ENCODE results near the gene LSS. TPM values are rescaled to one million over a fixed set of nuclear protein-coding genes. Genes with fewer than 3 reads are reported as not detected.
A peak's percentile ranks its signal among the peaks of the same experiment; 100 is the strongest.
"Not testable (repeated sequence)": the region's sequence is repeated elsewhere in the genome, so short reads cannot be mapped to it uniquely, and the experiment has no call there.

Gene LSS
- total RNA-seq, 1 donor from 2014 or later = 83.2 TPM

GRCh38 chr21:46171585-46171984 is 57.0 kb downstream of the LSS start:
- Histone ChIP-seq H4K20me1 (ENCODE audit: insufficient read depth, low read length) (peaks cover 7% of the 10 kb centered on the region), H3K27ac (ENCODE audit: low read depth, low read length) (no peak overlapping the region), H3K4me3 (ENCODE audit: insufficient read depth, low read depth, low read length) (no peak overlapping the region), H3K27me3 (ENCODE audit: insufficient read depth, low read length) (no peaks in the 10 kb centered on the region), H3K36me3 (ENCODE audit: insufficient read depth, low read length) (no peaks in the 10 kb centered on the region), H3K4me1 (ENCODE audit: insufficient read depth, low read length) (no peaks in the 10 kb centered on the region), H3K9ac (ENCODE audit: low read length) (no peak overlapping the region), H3K79me2 (ENCODE audit: insufficient read depth, low read length) (no peaks in the 10 kb centered on the region), H2AFZ (ENCODE audit: low read depth, low read length) (no peak overlapping the region), H3K9me3 (ENCODE audit: insufficient read depth, low read depth, low read length) (peaks cover 3% of the 10 kb centered on the region), H3K4me2 (ENCODE audit: low read length) (no peak overlapping the region)
- H3K27ac Mint-ChIP-seq (ENCODE audit: unreplicated experiment) = no peak overlapping the region
- no peak for TF ChIP-seq EZH2 (IDR thresholded peaks at IDR 0.05; ENCODE audit: insufficient read depth, low read length)
- TF ChIP-seq CTCF (IDR thresholded peaks at IDR 0.05; ENCODE audit: insufficient read depth, low read depth, low read length) = no peak
- FAIRE-seq = no peak
- peaks cover 21% of the 10 kb centered on the region for H3K9me3 Mint-ChIP-seq (ENCODE audit: unreplicated experiment)
- no peaks in the 10 kb centered on the region for H3K4me1 Mint-ChIP-seq (ENCODE audit: low read depth, unreplicated experiment)
- H3K36me3 Mint-ChIP-seq (ENCODE audit: low read depth, unreplicated experiment) = peaks cover 13% of the 10 kb centered on the region
- peaks cover 2% of the 10 kb centered on the region for H3K27me3 Mint-ChIP-seq (ENCODE audit: low read depth, unreplicated experiment)
- DNase-seq (ENCODE audit: low read depth) = no peak
- no peak overlapping the region for H3K4me3 Mint-ChIP-seq (ENCODE audit: unreplicated experiment)

GRCh38 chr21:46170436-46171193 is 58.0 kb downstream of the LSS start:
- not testable (repeated sequence) for H3K27me3 Mint-ChIP-seq (ENCODE audit: low read depth, unreplicated experiment); H3K4me1 Mint-ChIP-seq (ENCODE audit: low read depth, unreplicated experiment); H4K20me1 ChIP-seq (ENCODE audit: insufficient read depth, low read length); H3K9ac ChIP-seq (ENCODE audit: low read length); DNase-seq (ENCODE audit: low read depth); H3K9me3 ChIP-seq (ENCODE audit: insufficient read depth, low read depth, low read length); H3K79me2 ChIP-seq (ENCODE audit: insufficient read depth, low read length); H3K4me1 ChIP-seq (ENCODE audit: insufficient read depth, low read length); H3K4me3 Mint-ChIP-seq (ENCODE audit: unreplicated experiment); H3K4me2 ChIP-seq (ENCODE audit: low read length); H3K27me3 ChIP-seq (ENCODE audit: insufficient read depth, low read length); H2AFZ ChIP-seq (ENCODE audit: low read depth, low read length); H3K4me3 ChIP-seq (ENCODE audit: insufficient read depth, low read depth, low read length); H3K27ac ChIP-seq (ENCODE audit: low read depth, low read length); H3K36me3 ChIP-seq (ENCODE audit: insufficient read depth, low read length); FAIRE-seq
- Mint-ChIP-seq H3K36me3 (ENCODE audit: low read depth, unreplicated experiment) (peaks cover 13% of the 10 kb centered on the region), H3K9me3 (ENCODE audit: unreplicated experiment) (peaks cover 16% of the 10 kb centered on the region), H3K27ac (ENCODE audit: unreplicated experiment) (peak overlapping the region; percentile 53)

- Histone ChIP-seq H3K9ac (ENCODE audit: low read length) (no peak overlapping the region), H3K27ac (ENCODE audit: low read depth, low read length) (no peak overlapping the region), H2AFZ (ENCODE audit: low read depth, low read length) (no peak overlapping the region), H3K79me2 (ENCODE audit: insufficient read depth, low read length) (no peaks in the 10 kb centered on the region), H3K4me2 (ENCODE audit: low read length) (no peak overlapping the region), H4K20me1 (ENCODE audit: insufficient read depth, low read length) (peaks cover 4% of the 10 kb centered on the region), H3K27me3 (ENCODE audit: insufficient read depth, low read length) (no peaks in the 10 kb centered on the region), H3K4me1 (ENCODE audit: insufficient read depth, low read length) (no peaks in the 10 kb centered on the region), H3K4me3 (ENCODE audit: insufficient read depth, low read depth, low read length) (no peak overlapping the region), H3K9me3 (ENCODE audit: insufficient read depth, low read depth, low read length) (peaks cover 2% of the 10 kb centered on the region), H3K36me3 (ENCODE audit: insufficient read depth, low read length) (no peaks in the 10 kb centered on the region)
- no peak for TF ChIP-seq EZH2 (IDR thresholded peaks at IDR 0.05; ENCODE audit: insufficient read depth, low read length)
- no peak for TF ChIP-seq CTCF (IDR thresholded peaks at IDR 0.05; ENCODE audit: insufficient read depth, low read depth, low read length)
- Mint-ChIP-seq H3K4me3 (ENCODE audit: unreplicated experiment) (no peak overlapping the region), H3K4me1 (ENCODE audit: low read depth, unreplicated experiment) (no peaks in the 10 kb centered on the region), H3K9me3 (ENCODE audit: unreplicated experiment) (peaks cover 9% of the 10 kb centered on the region), H3K36me3 (ENCODE audit: low read depth, unreplicated experiment) (peaks cover 13% of the 10 kb centered on the region), H3K27me3 (ENCODE audit: low read depth, unreplicated experiment) (peaks cover 2% of the 10 kb centered on the region), H3K27ac (ENCODE audit: unreplicated experiment) (no peak overlapping the region)
- no peak for FAIRE-seq
- no peak for DNase-seq (ENCODE audit: low read depth)
These were observed 59.8 kb downstream of the LSS start for GRCh38 chr21:46168659-46169386.

Measured in astrocyte (in vitro differentiated cells and primary cell).